GM23338 (cell line): Measurements from ENCODE around the gene SGCD. TPM values are rescaled to one million over a fixed set of nuclear protein-coding genes. Genes with fewer than 3 reads are reported as not detected.

Experiments
- ATAC-seq: fragments of 200-7000 bp; cut with Tn5 transposase; 3 replicates; pipeline ENCODE4 v1.9.1; 2020
- DNase-seq: peaks from one replicate; pipeline ENCODE4 v3.0.0-alpha.2; 2015; ENCODE audit warnings: low spot score
- H2AFZ ChIP-seq: fragments of 200-600 bp; sonication (generic); 2 replicates; pipeline ENCODE4 v1.8.0; 2016; ENCODE audit warnings: antibody characterized with exemption, mild to moderate bottlenecking, moderate library complexity
- H3F3A ChIP-seq: fragments of 200-600 bp; sonication (generic); replicated peaks from 2 replicates; pipeline ENCODE4 v1.8.0; 2017; ENCODE audit warnings: antibody characterized with exemption, mixed run types, low read depth
- H3K27ac ChIP-seq: fragments of 200-600 bp; sonication (generic); 2 replicates; pipeline ENCODE4 v1.6.1; 2016; ENCODE audit warnings: low read depth
- H3K27me3 ChIP-seq: fragments of 200-600 bp; sonication (generic); 2 replicates; pipeline ENCODE4 v1.8.0; 2016; ENCODE audit warnings: mild to moderate bottlenecking, mixed run types, moderate library complexity; ENCODE audit not compliant: insufficient read depth
- H3K36me3 ChIP-seq: fragments of 200-600 bp; sonication (generic); 2 replicates; pipeline ENCODE4 v1.8.0; 2016; ENCODE audit warnings: mild to moderate bottlenecking; ENCODE audit not compliant: insufficient read depth
- H3K4me1 ChIP-seq: fragments of 200-600 bp; sonication (generic); 2 replicates; pipeline ENCODE4 v1.8.0; 2016; ENCODE audit warnings: mild to moderate bottlenecking, moderate library complexity; ENCODE audit not compliant: insufficient read depth
- H3K4me2 ChIP-seq: fragments of 200-600 bp; sonication (generic); 2 replicates; pipeline ENCODE4 v1.7.1; 2017; ENCODE audit warnings: mixed run types
- H3K4me3 ChIP-seq: fragments of 200-600 bp; sonication (generic); 2 replicates; pipeline ENCODE4 v1.6.1; 2016; ENCODE audit warnings: mixed run types
- H3K79me2 ChIP-seq: fragments of 200-600 bp; sonication (generic); replicated peaks from 2 replicates; pipeline ENCODE4 v1.8.0; 2017; ENCODE audit warnings: mild to moderate bottlenecking; ENCODE audit not compliant: insufficient read depth
- H3K9me2 ChIP-seq: fragments of 200-600 bp; sonication (generic); 2 replicates; pipeline ENCODE4 v1.8.0; 2017; ENCODE audit not compliant: insufficient read depth
- H4K20me1 ChIP-seq: fragments of 200-600 bp; sonication (generic); replicated peaks from 2 replicates; pipeline ENCODE4 v1.8.0; 2017; ENCODE audit warnings: mild to moderate bottlenecking; ENCODE audit not compliant: insufficient read depth
- H3K27ac Mint-ChIP-seq: 2 replicates; pipeline ENCODE4 v1.8.0; 2020; ENCODE audit warnings: inconsistent platforms, mild to moderate bottlenecking, moderate library complexity, mixed read lengths
- H3K27me3 Mint-ChIP-seq: 3 replicates; pipeline ENCODE4 v1.8.0; 2022; ENCODE audit warnings: low read depth, mild to moderate bottlenecking, moderate library complexity, mixed read lengths, inconsistent platforms; ENCODE audit not compliant: insufficient read depth, poor library complexity
- H3K36me3 Mint-ChIP-seq: 3 replicates; pipeline ENCODE4 v1.8.0; 2021; ENCODE audit warnings: low read depth, mild to moderate bottlenecking, inconsistent platforms, moderate library complexity, mixed read lengths
- H3K4me1 Mint-ChIP-seq: 3 replicates; pipeline ENCODE4 v1.8.0; 2020; ENCODE audit warnings: mild to moderate bottlenecking, inconsistent platforms, mixed read lengths
- H3K4me3 Mint-ChIP-seq: 3 replicates; pipeline ENCODE4 v1.8.0; 2021; ENCODE audit warnings: moderate library complexity, mild to moderate bottlenecking, inconsistent platforms, mixed read lengths
- H3K9me3 Mint-ChIP-seq: 3 replicates; pipeline ENCODE4 v1.8.0; 2020; ENCODE audit warnings: moderate library complexity, mild to moderate bottlenecking, inconsistent platforms, mixed read lengths
- CTCF ChIP-seq, 2 experiments: fragments of 200-600 bp in 1 of 2; sonication (generic) in 1 of 2; conservative IDR thresholded peaks; 2 replicates each; pipeline versions ENCODE4 v1.5.1 to v1.6.1; 2016 to 2017; ENCODE audit warnings: antibody characterized with exemption in 2 of 2, low read depth in 2 of 2, mild to moderate bottlenecking in 2 of 2, moderate library complexity in 1 of 2
- EZH2phosphoT487 ChIP-seq: fragments of 200-600 bp; sonication (generic); IDR thresholded peaks from one replicate; pipeline ENCODE4 v1.8.1; 2018; ENCODE audit warnings: antibody characterized with exemption; ENCODE audit not compliant: unreplicated experiment
- NANOG ChIP-seq: IDR thresholded peaks from 2 replicates; pipeline ENCODE4 v1.6.1; 2016; ENCODE audit warnings: antibody characterized with exemption, borderline replicate concordance
- STAT1 ChIP-seq: IDR thresholded peaks from one replicate; pipeline ENCODE4 v1.6.1; 2016; ENCODE audit warnings: antibody characterized with exemption; ENCODE audit not compliant: unreplicated experiment
- ZNF114 ChIP-seq: fragments of 250-450 bp; sonication (Bioruptor Pico); IDR thresholded peaks from 2 replicates; pipeline ENCODE4 v1.5.0; 2020; ENCODE audit warnings: mild to moderate bottlenecking, moderate library complexity
- polyA plus RNA-seq: library from polyadenylated mRNA; unstranded; fragments of >200 nt; fragmentation: Nextera tagmentation; extraction: Ambion mirVana; gene quantifications from 2 replicates; pipeline ENCODE4 v1.2.1, GENCODE V29; 2016
- small RNA-seq: library from RNA; depleted of rRNA; stranded (forward); fragments of <200 nt; gene quantifications from one replicate; pipeline ENCODE3, GENCODE V24; 2014; ENCODE audit warnings: low replicate concordance
- total RNA-seq: library from RNA; depleted of rRNA; stranded (reverse); fragments of >200 nt; shearing (Covaris generic); gene quantifications from 2 replicates; pipeline ENCODE4 v1.2.3, GENCODE V29; 2014

The SGCD gene
- total and polyA plus RNA-seq, 2 experiments from 2014 or later: 0.03 to 0.05 TPM

- H3K36me3 ChIP-seq: no peaks in the 10 kb centered on the region
- peaks cover 3% of the 10 kb centered on the region; the same call in 1 of the 2 replicates for H3K4me1 ChIP-seq
- Mint-ChIP-seq H3K4me1 (peaks cover 4% of the 10 kb centered on the region; the same call in 2 of the 3 replicates), H3K4me3 (no peak overlapping the region), H3K27me3 (peaks cover 2% of the 10 kb centered on the region), H3K27ac (no peak overlapping the region), H3K9me3 (peaks cover 18% of the 10 kb centered on the region), H3K36me3 (peaks cover 16% of the 10 kb centered on the region; the same call in 2 of the 3 replicates)
- H2AFZ ChIP-seq: no peak overlapping the region
- ATAC-seq: no peak
- H3K79me2 ChIP-seq: no peaks in the 10 kb centered on the region
- TF ChIP-seq STAT1: no peak
- TF ChIP-seq ZNF114 (CRISPR knock-in tag): no peak
- TF ChIP-seq NANOG: no peak
- DNase-seq: no peak
- H3K27ac ChIP-seq: no peak overlapping the region
- no peaks in the 10 kb centered on the region for H3F3A ChIP-seq
- no peaks in the 10 kb centered on the region for H3K27me3 ChIP-seq
- no peaks in the 10 kb centered on the region for H3K9me2 ChIP-seq
- no peaks in the 10 kb centered on the region for H4K20me1 ChIP-seq
- H3K4me2 ChIP-seq: no peak overlapping the region
- H3K4me3 ChIP-seq: no peak overlapping the region
Observed at GRCh38 chr5:156812959-156813358, 486.0 kb downstream of the SGCD start.

- Mint-ChIP-seq H3K27ac (peak overlapping the region; percentile 1; the same call in 1 of the 2 replicates), H3K4me1 (peaks cover 15% of the 10 kb centered on the region), H3K9me3 (peaks cover 8% of the 10 kb centered on the region; the same call in 2 of the 3 replicates), H3K4me3 (no peak overlapping the region), H3K36me3 (peaks cover 7% of the 10 kb centered on the region; the same call in 2 of the 3 replicates), H3K27me3 (peaks cover 7% of the 10 kb centered on the region)
- no peaks in the 10 kb centered on the region for H4K20me1 ChIP-seq
- H3K36me3 ChIP-seq: no peaks in the 10 kb centered on the region
- H3K27me3 ChIP-seq: no peaks in the 10 kb centered on the region
- peaks cover 3% of the 10 kb centered on the region; the same call in 1 of the 2 replicates for H3K4me1 ChIP-seq
- no peak overlapping the region for H2AFZ ChIP-seq
- H3F3A ChIP-seq: no peaks in the 10 kb centered on the region
- H3K4me2 ChIP-seq: no peak overlapping the region
- TF ChIP-seq EZH2phosphoT487: no peak
- peak; percentile 76 to 88 for TF ChIP-seq CTCF (conservative IDR thresholded peaks at IDR 0.05; ENCODE audit: low read depth in 2 of 2)
- H3K79me2 ChIP-seq: no peaks in the 10 kb centered on the region
- ATAC-seq: peak; percentile 93
- H3K9me2 ChIP-seq: peaks cover 3% of the 10 kb centered on the region; the same call in 1 of the 2 replicates
- peak; percentile 87 for DNase-seq
- no peak overlapping the region for H3K4me3 ChIP-seq
- no peak overlapping the region for H3K27ac ChIP-seq
Observed at GRCh38 chr5:156815988-156816599, 489.1 kb downstream of the SGCD start.

Small RNA genes lying within 50 kb of the gene (small RNA-seq; reads per million reads assigned to genes)
- gene AC027308.1: not detected
- gene RNU6-556P: not detected
